H9 (cell line): ENCODE measurements around the gene TOM1L2. TPM values are rescaled to one million over a fixed set of nuclear protein-coding genes. Genes with fewer than 3 reads are reported as not detected.
A peak's percentile ranks its signal among the peaks of the same experiment; 100 is the strongest.

Experiments used
- DNase-seq: peaks from one replicate; pipeline ENCODE4 v3.0.0-alpha.2; 2017
- H2AFZ ChIP-seq: one replicate; pipeline ENCODE4 v1.6.1; 2013; ENCODE audit warnings: mild to moderate bottlenecking, low read length, control low read depth, moderate library complexity
- H2AK5ac ChIP-seq: 2 replicates; pipeline ENCODE4 v1.6.1; 2013; ENCODE audit warnings: low read length, control low read depth, mixed read lengths; ENCODE audit not compliant: insufficient read length
- H2BK120ac ChIP-seq: one replicate; pipeline ENCODE4 v1.6.1; 2013; ENCODE audit warnings: low read depth, mild to moderate bottlenecking, low read length, control low read depth, inconsistent platforms; ENCODE audit not compliant: poor library complexity, severe bottlenecking
- H2BK12ac ChIP-seq: 2 replicates; pipeline ENCODE4 v1.6.1; 2013; ENCODE audit warnings: low read length, control low read depth, mixed read lengths, low read depth; ENCODE audit not compliant: insufficient read length
- H2BK15ac ChIP-seq: 2 replicates; pipeline ENCODE4 v1.6.1; 2013; ENCODE audit warnings: low read depth, low read length, control low read depth
- H2BK20ac ChIP-seq: one replicate; pipeline ENCODE4 v1.6.1; 2013; ENCODE audit warnings: low read depth, mild to moderate bottlenecking, low read length, control low read depth, inconsistent platforms; ENCODE audit not compliant: poor library complexity, severe bottlenecking
- H2BK5ac ChIP-seq: 2 replicates; pipeline ENCODE4 v1.6.1; 2013; ENCODE audit warnings: low read length, control low read depth, mixed read lengths; ENCODE audit not compliant: insufficient read length
- H3K14ac ChIP-seq: 2 replicates; pipeline ENCODE4 v1.6.1; 2013; ENCODE audit warnings: low read length, control low read depth; ENCODE audit not compliant: insufficient read depth
- H3K18ac ChIP-seq: 2 replicates; pipeline ENCODE4 v1.6.1; 2013; ENCODE audit warnings: low read depth, mild to moderate bottlenecking, mixed read lengths, low read length, control low read depth; ENCODE audit not compliant: insufficient read length
- H3K23ac ChIP-seq: 2 replicates; pipeline ENCODE4 v1.6.1; 2013; ENCODE audit warnings: low read length, control low read depth, mixed read lengths, low read depth; ENCODE audit not compliant: insufficient read length
- H3K23me2 ChIP-seq: 2 replicates; pipeline ENCODE4 v1.6.1; 2013; ENCODE audit warnings: low read depth, mild to moderate bottlenecking, mixed read lengths, low read length, control low read depth; ENCODE audit not compliant: insufficient read length, poor library complexity, severe bottlenecking
- H3K27ac ChIP-seq: 2 replicates; pipeline ENCODE4 v1.5.1; 2013; ENCODE audit warnings: low read length, control low read depth, mixed read lengths, low read depth; ENCODE audit not compliant: insufficient read length
- H3K27me3 ChIP-seq: 2 replicates; pipeline ENCODE4 v1.6.1; 2013; ENCODE audit warnings: low read length, control low read depth, inconsistent platforms; ENCODE audit not compliant: insufficient read depth
- H3K4ac ChIP-seq: 2 replicates; pipeline ENCODE4 v1.6.1; 2013; ENCODE audit warnings: low read depth, mild to moderate bottlenecking, control low read depth, inconsistent platforms, low read length, moderate library complexity
- H3K4me1 ChIP-seq: 2 replicates; pipeline ENCODE4 v1.6.1; 2013; ENCODE audit warnings: low read length, control low read depth, inconsistent platforms; ENCODE audit not compliant: insufficient read depth
- H3K4me2 ChIP-seq: 2 replicates; pipeline ENCODE4 v1.6.1; 2013; ENCODE audit warnings: low read length, control low read depth, mixed read lengths; ENCODE audit not compliant: insufficient read length, insufficient read depth
- H3K56ac ChIP-seq: 2 replicates; pipeline ENCODE4 v1.6.1; 2013; ENCODE audit warnings: low read depth, mild to moderate bottlenecking, mixed read lengths, low read length, control low read depth; ENCODE audit not compliant: insufficient read length
- H3K79me1 ChIP-seq: 2 replicates; pipeline ENCODE4 v1.6.1; 2013; ENCODE audit warnings: low read depth, mild to moderate bottlenecking, moderate library complexity, low read length, control low read depth, inconsistent platforms; ENCODE audit not compliant: insufficient read depth, poor library complexity, severe bottlenecking
- H3K79me2 ChIP-seq: 2 replicates; pipeline ENCODE4 v1.6.1; 2013; ENCODE audit warnings: low read length, control low read depth, inconsistent platforms; ENCODE audit not compliant: insufficient read depth
- H3K9ac ChIP-seq: 2 replicates; pipeline ENCODE4 v1.6.1; 2013; ENCODE audit warnings: low read length, control low read depth, mixed read lengths; ENCODE audit not compliant: insufficient read length; ENCODE audit errors: extremely low read depth
- H3K9me3 ChIP-seq: one replicate; pipeline ENCODE4 v1.6.1; 2013; ENCODE audit warnings: low read depth, low read length, inconsistent platforms; ENCODE audit not compliant: control insufficient read depth
- H3T11ph ChIP-seq: one replicate; pipeline ENCODE4 v1.6.1; 2013; ENCODE audit warnings: mild to moderate bottlenecking, low read length, control low read depth, inconsistent platforms
- H4K20me1 ChIP-seq: one replicate; pipeline ENCODE4 v1.6.1; 2013; ENCODE audit not compliant: control insufficient read depth, insufficient read length, insufficient read depth
- H4K5ac ChIP-seq: 2 replicates; pipeline ENCODE4 v1.6.1; 2013; ENCODE audit warnings: low read depth, mild to moderate bottlenecking, mixed read lengths, low read length, control low read depth; ENCODE audit not compliant: insufficient read length
- H4K8ac ChIP-seq: replicated peaks from 2 replicates; pipeline ENCODE4 v1.6.1; 2013; ENCODE audit warnings: low read length, control low read depth, mixed read lengths, low read depth; ENCODE audit not compliant: insufficient read length
- H4K91ac ChIP-seq: 2 replicates; pipeline ENCODE4 v1.6.1; 2013; ENCODE audit warnings: low read depth, mild to moderate bottlenecking, moderate library complexity, mixed read lengths, low read length, control low read depth; ENCODE audit not compliant: insufficient read length
- H3K27ac Mint-ChIP-seq, 3 experiments: 2 replicates in 2 of 3; 3 replicates in 1 of 3; pipeline ENCODE4 v1.8.0; 2020 to 2021; ENCODE audit warnings: mixed read lengths in 3 of 3, mild to moderate bottlenecking in 1 of 3, moderate library complexity in 1 of 3
- H3K27me3 Mint-ChIP-seq: 2 replicates; pipeline ENCODE4 v1.8.0; 2021; ENCODE audit warnings: low read depth, mild to moderate bottlenecking, moderate library complexity, mixed read lengths
- H3K36me3 Mint-ChIP-seq, 3 experiments: 2 replicates in 2 of 3; 3 replicates in 1 of 3; pipeline ENCODE4 v1.8.0; 2020 to 2021; ENCODE audit warnings: low read depth in 3 of 3, mixed read lengths in 3 of 3; ENCODE audit not compliant: insufficient read depth in 1 of 3
- H3K4me1 Mint-ChIP-seq, 2 experiments: 2 replicates each; pipeline ENCODE4 v1.8.0; 2020; ENCODE audit warnings: mixed read lengths in 2 of 2
- H3K4me3 Mint-ChIP-seq, 2 experiments: 2 replicates in 1 of 2; 3 replicates in 1 of 2; pipeline ENCODE4 v1.8.0; 2020 to 2021; ENCODE audit warnings: mild to moderate bottlenecking in 2 of 2, mixed read lengths in 2 of 2, moderate library complexity in 1 of 2
- H3K9me3 Mint-ChIP-seq, 2 experiments: 2 replicates in 1 of 2; 3 replicates in 1 of 2; pipeline ENCODE4 v1.8.0; 2020; ENCODE audit warnings: mild to moderate bottlenecking in 2 of 2, mixed read lengths in 2 of 2, moderate library complexity in 1 of 2
- WGBS: extraction: QIAGEN DNeasy Blood & Tissue Kit; methylation state at CpG from one replicate; pipeline ENCODE4 v1.1.7; 2013; ENCODE audit warnings: missing lambda C conversion rate, low lambda C conversion rate, mixed read lengths; ENCODE audit not compliant: insufficient read length; ENCODE audit errors: extremely low coverage; 5-methylcytosine and 5-hydroxymethylcytosine counted together
- total RNA-seq: library from RNA; stranded (reverse); gene quantifications from 2 replicates; pipeline ENCODE4 v1.2.1, GENCODE V29; 2021
- TF ChIP-seq, protein P1 (sequence below): fragments of 200-600 bp; sonication (generic); conservative IDR thresholded peaks from 3 replicates; pipeline ENCODE4 v1.8.0; 2021; ENCODE audit warnings: antibody characterized with exemption, mild to moderate bottlenecking

TOM1L2 gene
- total RNA-seq, 1 experiment from 2014 or later = 4.6 TPM

DNA sequence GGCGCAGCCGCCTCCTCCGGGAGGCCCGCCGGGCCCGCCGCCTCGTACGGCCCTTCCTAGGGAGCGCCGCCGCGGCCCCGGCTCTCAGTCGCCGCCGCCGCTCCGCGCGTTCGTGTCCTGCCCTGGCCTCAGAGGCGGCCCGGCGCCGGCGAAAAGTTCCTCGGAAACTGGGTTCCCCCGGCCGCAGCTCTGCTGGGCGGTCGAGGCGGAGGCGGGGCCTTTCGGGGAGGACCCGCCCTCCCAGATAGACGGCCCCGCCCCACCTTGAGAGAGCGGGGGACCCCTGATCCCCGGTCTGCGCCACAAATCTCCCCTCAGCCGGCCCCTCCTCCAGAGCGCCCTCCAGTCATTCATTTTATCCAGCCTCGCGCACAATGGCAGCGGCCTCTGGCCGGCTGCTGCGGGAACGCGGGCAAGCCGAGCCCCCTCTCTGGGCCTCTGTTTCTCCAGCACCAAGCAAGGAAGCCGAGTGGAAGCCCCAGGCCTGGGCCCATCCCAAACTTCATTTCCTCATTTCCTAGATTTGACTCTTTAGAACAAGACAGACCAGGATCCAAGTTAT lies 135.3 kb downstream of the TOM1L2 start, which contains the start of gene SREBF1:
Gene SREBF1, minus strand, starts transcription at position 169 of the 562 bp plus-strand sequence. CDS start 169 bp downstream, outside the sequence.
- Mint-ChIP-seq H3K4me3 (peak within 1 kb of the TSS; percentile 76 to 87), H3K27ac (peak within 1 kb of the TSS; percentile 98 to 99 (median 99)), H3K27me3 (peaks cover 2% of the 10 kb centered on the region; the same call in 1 of the 2 replicates), H3K4me1 (peaks cover 61 to 70% of the 10 kb centered on the region in 2 experiments), H3K36me3 (peaks cover 7 to 29% (median 26%) of the 10 kb centered on the region in 3 experiments), H3K9me3 (no peaks in the 10 kb centered on the region; a peak in 3 of 5 replicates)
- peak within 1 kb of the TSS; percentile 27 for H3T11ph ChIP-seq
- H2BK120ac ChIP-seq = peak within 1 kb of the TSS; percentile 65
- peak within 1 kb of the TSS; percentile 96 for H3K18ac ChIP-seq
- TF ChIP-seq, protein P1, sequence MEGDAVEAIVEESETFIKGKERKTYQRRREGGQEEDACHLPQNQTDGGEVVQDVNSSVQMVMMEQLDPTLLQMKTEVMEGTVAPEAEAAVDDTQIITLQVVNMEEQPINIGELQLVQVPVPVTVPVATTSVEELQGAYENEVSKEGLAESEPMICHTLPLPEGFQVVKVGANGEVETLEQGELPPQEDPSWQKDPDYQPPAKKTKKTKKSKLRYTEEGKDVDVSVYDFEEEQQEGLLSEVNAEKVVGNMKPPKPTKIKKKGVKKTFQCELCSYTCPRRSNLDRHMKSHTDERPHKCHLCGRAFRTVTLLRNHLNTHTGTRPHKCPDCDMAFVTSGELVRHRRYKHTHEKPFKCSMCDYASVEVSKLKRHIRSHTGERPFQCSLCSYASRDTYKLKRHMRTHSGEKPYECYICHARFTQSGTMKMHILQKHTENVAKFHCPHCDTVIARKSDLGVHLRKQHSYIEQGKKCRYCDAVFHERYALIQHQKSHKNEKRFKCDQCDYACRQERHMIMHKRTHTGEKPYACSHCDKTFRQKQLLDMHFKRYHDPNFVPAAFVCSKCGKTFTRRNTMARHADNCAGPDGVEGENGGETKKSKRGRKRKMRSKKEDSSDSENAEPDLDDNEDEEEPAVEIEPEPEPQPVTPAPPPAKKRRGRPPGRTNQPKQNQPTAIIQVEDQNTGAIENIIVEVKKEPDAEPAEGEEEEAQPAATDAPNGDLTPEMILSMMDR = no peak
- peak within 1 kb of the TSS; percentile 21 for H4K91ac ChIP-seq
- no peaks in the 10 kb centered on the region for H3K27me3 ChIP-seq
- peak within 1 kb of the TSS; percentile 12 for H2BK5ac ChIP-seq
- no peak within 1 kb of the TSS for H2BK15ac ChIP-seq
- H3K4me1 ChIP-seq = peaks cover 21% of the 10 kb centered on the region
- no peak within 1 kb of the TSS for H3K56ac ChIP-seq
- peak within 1 kb of the TSS; percentile 83 for H2BK12ac ChIP-seq
- H3K23me2 ChIP-seq = peaks cover 13% of the 10 kb centered on the region
- peak within 1 kb of the TSS; percentile 96 for H2AK5ac ChIP-seq
- no peaks in the 10 kb centered on the region for H3K79me1 ChIP-seq
- no CpG with 5 or more reads among the region's 52 CpGs for WGBS
- peak; percentile 87 for DNase-seq
- no peak within 1 kb of the TSS for H3K23ac ChIP-seq
- peak within 1 kb of the TSS; percentile 87 for H3K9ac ChIP-seq
- H2AFZ ChIP-seq = no peak within 1 kb of the TSS
- peaks cover 15% of the 10 kb centered on the region; the same call in 1 of the 2 replicates for H3K79me2 ChIP-seq
- H2BK20ac ChIP-seq = no peak within 1 kb of the TSS
- peak within 1 kb of the TSS; percentile 81 for H3K4ac ChIP-seq
- peak within 1 kb of the TSS; percentile 59 for H4K5ac ChIP-seq
- peaks cover 3% of the 10 kb centered on the region for H4K20me1 ChIP-seq
- H3K27ac ChIP-seq = peak within 1 kb of the TSS; percentile 55
- peak within 1 kb of the TSS; percentile 44 for H3K4me2 ChIP-seq
- peak within 1 kb of the TSS; percentile 21 for H4K8ac ChIP-seq
- peak within 1 kb of the TSS; percentile 98 for H3K14ac ChIP-seq
- no peaks in the 10 kb centered on the region for H3K9me3 ChIP-seq
